ENCODE data around the gene SRI. TPM values are rescaled to one million over a fixed set of nuclear protein-coding genes. Genes with fewer than 3 reads are reported as not detected.

The SRI gene
- total and polyA plus RNA-seq, 3 donors from 2014 or later = 53.1 to 96.1 (median 67.8) TPM

DNA sequence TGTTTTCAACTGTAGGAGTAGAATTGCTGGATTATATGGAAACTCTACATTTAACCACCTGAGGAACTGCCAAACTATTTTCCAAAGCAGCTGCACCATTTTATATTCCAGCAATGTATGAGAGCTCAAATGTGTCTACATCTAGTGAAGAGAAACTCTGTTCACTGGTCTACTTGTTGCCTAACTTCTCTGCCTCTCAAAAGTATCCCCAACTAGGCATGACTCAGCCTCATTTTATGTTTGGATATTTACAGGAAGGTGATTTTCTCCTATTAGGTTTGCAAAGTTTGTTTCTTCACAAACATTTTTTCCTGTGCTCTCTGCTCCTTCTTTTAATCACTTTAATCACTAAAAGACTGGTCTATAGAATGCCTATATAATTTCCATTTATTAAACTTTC is 37.1 kb upstream of the SRI start:
- Histone ChIP-seq H3K27ac (no peak overlapping the region), H3K36me3 (ENCODE audit: low read depth, missing control alignments) (no peaks in the 10 kb centered on the region), H3K4me1 (no peaks in the 10 kb centered on the region), H3K27me3 (no peaks in the 10 kb centered on the region), H3K9me3 (no peaks in the 10 kb centered on the region), H3K4me3 (no peak overlapping the region)
- intact Hi-C loops (cut with DNase I; ENCODE audit: low total_unique reads) = no loop called here
- no peak for TF ChIP-seq CTCF (IDR thresholded peaks at IDR 0.05)
- no peak for TF ChIP-seq POLR2A (IDR thresholded peaks at IDR 0.05)
- DNase-seq = no peak

- TF ChIP-seq POLR2A (IDR thresholded peaks at IDR 0.05) (no peak), CTCF (IDR thresholded peaks at IDR 0.05) (no peak)
- no peaks in the 10 kb centered on the region for H3K36me3 ChIP-seq (ENCODE audit: low read depth, missing control alignments)
- H3K9me3 ChIP-seq = no peaks in the 10 kb centered on the region
- intact Hi-C loops (cut with DNase I; ENCODE audit: low total_unique reads) = no loop called here
- no peak for DNase-seq
- H3K27ac ChIP-seq = no peak overlapping the region
- H3K4me1 ChIP-seq = no peaks in the 10 kb centered on the region
- no peaks in the 10 kb centered on the region for H3K27me3 ChIP-seq
- no peak overlapping the region for H3K4me3 ChIP-seq
- WGBS, 2 donors = 100% methylated on average over 2 of the region's 2 CpGs; no CpG with 5 or more reads in 1 of the 2 donors
Observed at GRCh38 chr7:88254721-88255424, 35.0 kb upstream of the SRI start.

DNA sequence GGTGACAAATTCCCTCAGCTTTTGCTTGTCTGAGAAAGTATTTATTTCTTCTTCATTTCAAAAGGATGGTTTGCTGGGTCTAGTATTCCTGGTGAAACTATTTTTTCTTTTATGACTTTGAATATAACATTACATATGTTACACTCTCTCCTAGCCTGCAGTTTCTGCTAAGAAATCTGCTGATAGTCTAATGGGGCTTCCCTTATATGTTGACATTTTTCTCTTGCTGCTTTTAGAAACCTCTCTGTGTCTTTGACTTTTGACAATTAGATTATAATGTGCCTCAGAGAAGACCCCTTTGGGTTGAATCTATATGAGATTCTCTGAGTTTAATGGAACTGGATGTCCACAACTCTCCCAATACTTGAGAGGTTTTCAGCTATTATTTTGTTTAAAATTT is 33.8 kb upstream of the SRI start:
- H3K36me3 ChIP-seq (ENCODE audit: low read depth, missing control alignments) = no peaks in the 10 kb centered on the region
- DNase-seq = no peak
- no peak overlapping the region for H3K27ac ChIP-seq
- H3K4me3 ChIP-seq = no peak overlapping the region
- H3K4me1 ChIP-seq = no peaks in the 10 kb centered on the region
- TF ChIP-seq POLR2A (IDR thresholded peaks at IDR 0.05) (no peak), CTCF (IDR thresholded peaks at IDR 0.05) (no peak)
- H3K27me3 ChIP-seq = no peaks in the 10 kb centered on the region
- intact Hi-C loops (cut with DNase I; ENCODE audit: low total_unique reads) = no loop called here
- no peaks in the 10 kb centered on the region for H3K9me3 ChIP-seq

DNA sequence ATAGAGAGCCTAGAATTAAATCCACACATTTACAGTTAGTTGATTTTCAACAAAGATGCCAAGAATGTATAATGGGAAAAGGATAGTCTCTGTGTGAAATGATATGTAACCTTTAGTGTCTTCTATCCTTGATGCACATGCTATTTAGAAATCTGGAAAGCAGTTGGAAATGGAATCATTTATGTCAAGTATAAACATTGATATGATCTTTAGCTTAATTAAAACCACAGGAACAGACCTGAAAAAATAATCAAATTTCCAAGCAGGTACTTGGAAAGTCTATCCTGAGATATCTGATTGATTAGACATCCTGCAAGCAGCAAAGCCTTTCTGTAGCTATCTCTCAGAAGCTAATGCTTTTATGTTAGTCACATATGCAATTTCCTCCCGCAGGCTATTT is 24.4 kb upstream of the SRI start:
- intact Hi-C loops (cut with DNase I; ENCODE audit: low total_unique reads) = no loop called here
- 95 to 96% methylated on average over 1 of the region's 1 CpG for WGBS, 2 donors
- Histone ChIP-seq H3K4me3 (no peak overlapping the region), H3K27ac (no peak overlapping the region), H3K4me1 (no peaks in the 10 kb centered on the region), H3K36me3 (ENCODE audit: low read depth, missing control alignments) (no peaks in the 10 kb centered on the region), H3K27me3 (no peaks in the 10 kb centered on the region), H3K9me3 (no peaks in the 10 kb centered on the region)
- TF ChIP-seq POLR2A (IDR thresholded peaks at IDR 0.05) = no peak
- no peak for TF ChIP-seq CTCF (IDR thresholded peaks at IDR 0.05)
- no peak for DNase-seq

DNA sequence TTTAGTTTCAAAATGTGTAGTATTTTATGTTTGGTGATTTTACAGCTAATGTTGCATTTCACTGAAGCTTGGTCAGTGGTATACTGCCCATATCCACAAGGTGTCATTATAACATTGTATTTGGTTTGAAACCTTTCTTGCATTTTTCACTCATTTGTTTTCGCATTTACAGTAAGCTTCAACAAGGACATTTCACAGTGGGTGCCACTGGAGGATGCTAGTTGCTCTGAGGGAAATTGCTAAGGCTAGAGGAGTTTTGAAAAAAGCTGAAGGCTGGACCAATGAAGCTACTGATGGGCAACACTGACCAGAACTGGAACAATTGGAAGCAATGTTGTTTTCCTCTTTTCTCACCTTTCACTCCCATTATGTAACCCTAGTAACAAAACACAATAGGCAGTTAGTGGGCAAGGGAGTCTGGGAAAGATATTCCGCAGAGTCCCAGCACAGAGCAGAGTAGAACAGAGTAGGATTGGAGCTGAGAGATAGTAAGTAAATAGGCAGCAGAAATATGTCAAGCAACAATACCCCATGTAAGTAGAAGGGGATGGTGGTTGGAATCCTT is 23.6 kb upstream of the SRI start:
- H3K4me1 ChIP-seq = no peaks in the 10 kb centered on the region
- intact Hi-C loops (cut with DNase I; ENCODE audit: low total_unique reads) = no loop called here
- TF ChIP-seq POLR2A (IDR thresholded peaks at IDR 0.05) (no peak), CTCF (IDR thresholded peaks at IDR 0.05) (peak; percentile 73 to 90 (median 83))
- no peak overlapping the region for H3K27ac ChIP-seq
- H3K36me3 ChIP-seq (ENCODE audit: low read depth, missing control alignments) = no peaks in the 10 kb centered on the region
- no peaks in the 10 kb centered on the region for H3K9me3 ChIP-seq
- no peaks in the 10 kb centered on the region for H3K27me3 ChIP-seq
- peak; percentile 68 for DNase-seq
- WGBS, 2 donors = 47 to 50% methylated on average over 2 of the region's 2 CpGs
- H3K4me3 ChIP-seq = no peak overlapping the region

Measured in testis (tissue), 3 donors.